ENCODE results near the gene NT5DC2. TPM values are rescaled to one million over a fixed set of nuclear protein-coding genes. Genes with fewer than 3 reads are reported as not detected.

The NT5DC2 gene
- total RNA-seq, 1 donor from 2014 or later: 39.7 TPM

- no peaks in the 10 kb centered on the region for H3K9me3 ChIP-seq
- no peak for TF ChIP-seq CTCF (IDR thresholded peaks at IDR 0.05)
- H3K36me3 ChIP-seq: peaks cover 36% of the 10 kb centered on the region
- peak overlapping the region; percentile 85 for H3K27ac ChIP-seq
- intact Hi-C loops (cut with DNase I): no loop called here
- DNase-seq: no peak
- H3K27me3 ChIP-seq: no peaks in the 10 kb centered on the region
- H3K4me1 ChIP-seq: peaks cover 49% of the 10 kb centered on the region
- no peak for ATAC-seq
- H3K4me3 ChIP-seq: no peak overlapping the region
These were observed 39.2 kb downstream of the NT5DC2 start for GRCh38 chr3:52494445-52494844.

- H3K27ac ChIP-seq: peak overlapping the region; percentile 30
- H3K36me3 ChIP-seq: peaks cover 47% of the 10 kb centered on the region
- intact Hi-C loops (cut with DNase I): no loop called here
These were observed 40.2 kb downstream of the NT5DC2 start for GRCh38 chr3:52493232-52494017.

GRCh38 chr3:52492059-52492458 lies 41.6 kb downstream of the NT5DC2 start:
- ATAC-seq (no peak), DNase-seq (no peak)
- Histone ChIP-seq H3K27ac (no peak overlapping the region), H3K36me3 (peaks cover 60% of the 10 kb centered on the region), H3K9me3 (no peaks in the 10 kb centered on the region), H3K4me3 (no peak overlapping the region), H3K4me1 (peaks cover 39% of the 10 kb centered on the region), H3K27me3 (no peaks in the 10 kb centered on the region)
- intact Hi-C loops (cut with DNase I): no loop called here
- TF ChIP-seq CTCF (IDR thresholded peaks at IDR 0.05): no peak

More at GRCh38 chr3:52493232-52494017, 40.2 kb downstream of the NT5DC2 start:
- no peaks in the 10 kb centered on the region for H3K9me3 ChIP-seq
- no peak for TF ChIP-seq CTCF (IDR thresholded peaks at IDR 0.05)
- H3K4me3 ChIP-seq: no peak overlapping the region
- H3K27me3 ChIP-seq: no peaks in the 10 kb centered on the region
- ATAC-seq (peak; percentile 3), DNase-seq (no peak)
- peaks cover 48% of the 10 kb centered on the region for H3K4me1 ChIP-seq

- no peaks in the 10 kb centered on the region for H3K27me3 ChIP-seq
- TF ChIP-seq CTCF (IDR thresholded peaks at IDR 0.05): no peak
- H3K9me3 ChIP-seq: no peaks in the 10 kb centered on the region
- H3K4me1 ChIP-seq: peaks cover 39% of the 10 kb centered on the region
- intact Hi-C loops (cut with DNase I): no loop called here
- H3K27ac ChIP-seq: peak overlapping the region; percentile 76
- H3K4me3 ChIP-seq: no peak overlapping the region
- ATAC-seq (peak; percentile 37), DNase-seq (no peak)
- H3K36me3 ChIP-seq: peaks cover 71% of the 10 kb centered on the region
These were observed 42.6 kb downstream of the NT5DC2 start for GRCh38 chr3:52490939-52491526.

GRCh38 chr3:52490035-52490938 lies 43.4 kb downstream of the NT5DC2 start:
- intact Hi-C loops (cut with DNase I): no loop called here
- ATAC-seq: no peak
- Histone ChIP-seq H3K36me3 (peaks cover 75% of the 10 kb centered on the region), H3K27me3 (no peaks in the 10 kb centered on the region), H3K27ac (peak overlapping the region; percentile 76), H3K4me1 (peaks cover 39% of the 10 kb centered on the region), H3K4me3 (no peak overlapping the region), H3K9me3 (no peaks in the 10 kb centered on the region)
- no peak for DNase-seq
- no peak for TF ChIP-seq CTCF (IDR thresholded peaks at IDR 0.05)

Data from upper lobe of right lung (tissue), 1 donor.